Stimulated activated naive CD4-positive, alpha-beta T cell treated with Interleukin-2 at 50 U/mL for 16 hours (primary cell): ENCODE measurements around the gene PANK4.
"Not testable (repeated sequence)": the region's sequence is repeated elsewhere in the genome, so short reads cannot be mapped to it uniquely, and the experiment has no call there.

ENCODE experiments used
- DNase-seq: peaks from one replicate; lab custom pipeline; 2025; lab: John Stamatoyannopoulos, UW

PANK4 gene

DNA sequence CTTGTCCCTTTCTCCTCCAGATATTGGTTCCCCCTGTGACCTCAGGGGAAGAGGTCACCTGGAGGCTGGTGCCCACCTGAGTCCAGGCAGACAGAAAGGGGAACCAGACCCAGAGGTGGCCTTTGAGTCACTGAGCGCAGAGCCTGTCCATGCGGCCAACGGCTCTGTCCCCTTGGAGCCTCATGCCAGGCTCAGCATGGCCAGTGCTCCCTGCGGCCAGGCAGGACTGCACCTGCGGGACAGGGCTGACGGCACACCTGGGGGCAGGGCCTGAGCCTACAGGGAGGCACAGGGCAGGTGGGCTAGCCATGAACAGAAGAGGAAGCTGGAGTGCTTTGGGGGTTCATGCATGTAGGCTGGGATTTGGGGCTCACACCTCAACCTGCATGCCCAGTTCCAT is 32.5 kb upstream of the PANK4 start:
- DNase-seq, result no peak

DNA sequence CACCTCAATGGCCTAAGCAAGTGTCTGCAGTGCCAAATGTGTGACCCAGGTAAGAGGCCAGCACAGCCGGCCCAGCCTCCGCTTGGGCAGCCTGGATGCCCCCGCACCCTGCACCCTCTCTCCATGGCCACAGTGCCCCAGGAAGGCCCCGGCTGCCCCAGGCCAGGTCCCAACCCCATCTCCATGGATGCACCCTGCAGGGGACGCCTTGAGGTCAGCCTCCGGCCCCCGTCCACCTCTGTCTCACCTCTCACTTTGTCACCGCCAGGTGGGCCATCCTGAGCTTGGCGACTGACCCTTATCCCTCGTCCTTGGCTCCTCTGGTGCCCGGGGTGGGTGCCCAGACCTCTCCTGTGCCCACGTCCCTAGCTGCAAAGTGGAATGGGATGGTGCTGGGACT is 32.0 kb upstream of the PANK4 start:
- no peak for DNase-seq

DNA sequence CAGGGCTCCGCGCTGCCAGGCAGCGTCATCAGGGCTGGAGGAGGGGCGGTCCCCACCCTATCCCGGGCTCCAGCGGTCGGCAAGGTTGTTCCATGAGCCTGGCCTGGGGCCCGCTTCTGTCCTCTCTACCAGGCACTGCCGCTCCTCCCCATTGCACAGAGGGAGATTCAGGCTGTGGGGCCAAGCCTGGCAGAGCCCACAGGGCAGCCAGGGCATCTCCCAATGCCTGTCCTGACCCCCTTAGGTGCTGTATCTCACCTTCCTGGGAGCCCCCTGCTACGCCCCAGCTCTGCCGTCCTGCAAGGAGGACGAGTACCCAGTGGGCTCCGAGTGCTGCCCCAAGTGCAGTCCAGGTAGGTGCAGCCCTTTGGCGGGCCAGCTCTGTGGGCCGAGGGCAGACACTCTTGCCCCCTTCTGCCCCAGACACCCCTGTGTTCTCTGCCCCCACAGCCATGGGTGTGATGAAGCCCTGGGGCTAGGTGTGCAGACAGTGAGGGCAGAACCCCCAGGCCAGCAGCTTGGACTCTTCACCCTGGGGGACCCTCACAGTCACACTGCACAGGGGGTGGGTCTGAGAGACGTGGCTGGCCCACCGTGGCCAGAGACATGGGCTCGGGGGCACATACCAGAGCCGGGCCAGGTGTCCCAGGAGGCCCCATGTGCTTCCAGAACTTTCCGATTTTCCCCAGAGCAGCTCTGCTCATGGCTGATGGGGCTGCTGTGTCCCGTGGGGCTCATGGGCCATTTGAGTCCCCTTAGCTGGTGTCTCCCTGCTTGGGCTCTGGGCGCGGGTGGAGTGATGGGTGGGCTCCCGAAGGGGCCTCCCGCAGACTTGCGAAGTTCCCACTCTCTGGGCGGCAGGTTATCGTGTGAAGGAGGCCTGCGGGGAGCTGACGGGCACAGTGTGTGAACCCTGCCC is 31.3 kb upstream of the PANK4 start:
- no peak for DNase-seq

DNA sequence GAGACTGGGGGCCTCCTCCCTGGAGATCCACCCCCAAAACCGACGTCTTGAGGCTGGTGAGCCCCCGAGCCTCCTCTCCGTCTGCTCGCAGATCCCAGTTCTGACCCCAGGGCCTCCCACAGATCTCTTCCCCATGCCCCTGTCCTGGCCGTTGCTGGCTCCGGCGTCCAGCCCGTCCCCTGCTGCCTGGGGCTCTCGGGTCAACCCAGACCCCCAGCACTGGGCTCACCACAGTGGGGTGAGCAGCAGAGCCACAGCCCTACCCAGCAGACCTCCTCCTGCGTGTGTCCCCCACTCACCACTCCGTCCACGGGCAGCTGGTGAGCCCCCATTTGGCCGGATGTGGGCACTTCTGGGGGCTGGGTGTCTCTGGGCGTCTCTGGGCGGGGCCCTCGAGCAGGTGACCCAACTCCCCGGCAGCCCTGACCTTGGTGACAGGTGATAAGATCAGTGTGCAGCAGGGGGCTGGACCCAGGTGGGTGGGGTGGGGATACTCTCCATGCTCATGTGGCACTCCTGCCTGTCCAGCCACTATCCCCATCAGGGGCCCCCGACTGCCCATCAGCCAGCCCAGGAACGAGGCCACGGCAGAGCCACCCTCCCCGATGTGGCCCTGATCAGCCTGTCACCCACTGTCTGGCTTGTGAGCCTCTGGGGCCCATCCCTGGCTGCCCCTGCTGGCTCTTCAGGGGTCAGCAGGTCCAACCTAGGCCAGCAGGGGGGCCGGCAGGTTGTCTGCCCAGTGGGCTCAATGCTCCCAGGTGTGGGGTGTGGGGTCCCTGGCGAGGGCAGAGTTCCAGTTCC is 30.5 kb upstream of the PANK4 start:
- DNase-seq, result no peak

DNA sequence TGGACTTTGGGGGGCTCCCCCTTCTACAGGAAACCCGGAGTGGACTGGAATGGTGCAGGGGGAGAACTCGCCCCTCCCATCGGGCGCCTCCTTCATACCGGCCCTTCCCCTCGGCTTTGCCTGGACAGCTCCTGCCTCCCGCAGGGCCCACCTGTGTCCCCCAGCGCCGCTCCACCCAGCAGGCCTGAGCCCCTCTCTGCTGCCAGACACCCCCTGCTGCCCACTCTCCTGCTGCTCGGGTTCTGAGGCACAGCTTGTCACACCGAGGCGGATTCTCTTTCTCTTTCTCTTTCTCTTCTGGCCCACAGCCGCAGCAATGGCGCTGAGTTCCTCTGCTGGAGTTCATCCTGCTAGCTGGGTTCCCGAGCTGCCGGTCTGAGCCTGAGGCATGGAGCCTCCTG is 29.9 kb upstream of the PANK4 start, which contains the start of gene TNFRSF14:
TSS of gene TNFRSF14 (plus strand) at position 95 of the 401 bp plus-strand sequence. CDS start at position 389, 294 bp downstream.
- DNase-seq, result peak; percentile 72

DNA sequence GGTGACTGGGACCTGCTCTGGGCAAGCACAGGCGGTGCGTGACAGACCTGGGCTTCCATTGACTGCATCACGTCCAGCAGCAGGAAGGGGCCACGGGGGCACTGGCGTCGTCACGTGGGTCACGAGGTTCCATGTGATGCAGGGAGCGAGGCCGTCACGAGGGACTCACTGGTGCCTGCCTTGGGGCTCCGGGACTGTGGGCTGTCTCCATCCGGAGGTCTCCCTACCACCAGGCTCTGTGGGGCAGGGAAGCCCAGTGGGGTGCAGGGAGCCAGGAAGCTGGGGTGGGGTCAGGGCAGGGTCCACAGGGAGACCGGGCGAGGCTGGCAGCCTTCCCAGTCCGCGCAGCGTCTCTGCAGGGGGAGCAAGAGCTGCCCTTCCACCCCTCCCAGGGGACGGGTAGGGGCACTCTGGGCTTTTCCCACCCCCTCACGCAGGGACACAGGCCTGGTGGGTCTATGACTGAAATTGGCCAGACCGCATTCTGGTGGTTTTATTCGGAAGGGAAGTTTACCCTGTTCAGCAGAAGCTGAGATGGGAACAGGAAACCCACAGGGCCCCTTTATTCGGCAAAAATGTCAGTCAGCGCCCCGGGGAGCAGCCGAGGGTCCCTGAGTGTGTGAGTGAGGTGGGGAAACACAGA is 29.4 kb upstream of the PANK4 start:
- DNase-seq, result peak; percentile 72

DNA sequence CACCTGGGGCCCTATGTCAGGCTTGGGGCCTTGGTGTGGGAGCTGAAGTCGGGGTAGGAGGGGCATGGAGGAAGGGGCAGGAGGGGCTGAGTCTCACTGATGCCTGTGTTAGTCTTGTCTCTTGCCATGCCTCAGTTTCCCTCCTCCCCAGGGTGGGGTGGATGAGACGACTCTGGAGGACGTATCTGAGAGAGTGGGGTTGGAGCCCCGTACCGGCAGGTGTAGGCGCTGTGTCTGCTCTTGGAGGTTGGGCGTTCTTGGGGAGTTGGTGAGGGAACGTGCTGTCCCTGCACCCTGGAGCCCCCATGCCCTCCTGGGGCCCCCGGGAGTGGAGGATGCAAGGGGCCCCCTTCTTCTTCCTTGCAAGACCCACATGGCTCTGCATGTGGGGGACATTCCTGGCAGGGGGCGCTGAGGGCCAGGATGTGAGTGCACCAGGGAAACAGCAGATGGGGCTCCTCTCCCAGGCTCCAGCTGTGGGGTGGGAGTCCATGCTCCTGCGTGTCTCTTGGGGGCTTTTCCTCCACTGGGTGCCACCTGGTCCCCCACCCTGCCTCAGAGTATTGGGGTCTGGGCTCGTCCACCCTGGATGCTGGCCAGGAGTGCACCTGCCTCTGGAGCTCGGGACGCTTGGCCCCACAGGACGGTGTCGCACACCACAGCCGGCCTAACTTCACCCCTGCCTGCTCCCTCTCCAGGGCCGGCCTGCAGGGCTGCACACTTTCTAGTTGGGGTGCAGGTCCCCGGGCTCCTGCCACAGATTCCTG is 28.4 kb upstream of the PANK4 start:
- DNase-seq, result peak; percentile 19

DNA sequence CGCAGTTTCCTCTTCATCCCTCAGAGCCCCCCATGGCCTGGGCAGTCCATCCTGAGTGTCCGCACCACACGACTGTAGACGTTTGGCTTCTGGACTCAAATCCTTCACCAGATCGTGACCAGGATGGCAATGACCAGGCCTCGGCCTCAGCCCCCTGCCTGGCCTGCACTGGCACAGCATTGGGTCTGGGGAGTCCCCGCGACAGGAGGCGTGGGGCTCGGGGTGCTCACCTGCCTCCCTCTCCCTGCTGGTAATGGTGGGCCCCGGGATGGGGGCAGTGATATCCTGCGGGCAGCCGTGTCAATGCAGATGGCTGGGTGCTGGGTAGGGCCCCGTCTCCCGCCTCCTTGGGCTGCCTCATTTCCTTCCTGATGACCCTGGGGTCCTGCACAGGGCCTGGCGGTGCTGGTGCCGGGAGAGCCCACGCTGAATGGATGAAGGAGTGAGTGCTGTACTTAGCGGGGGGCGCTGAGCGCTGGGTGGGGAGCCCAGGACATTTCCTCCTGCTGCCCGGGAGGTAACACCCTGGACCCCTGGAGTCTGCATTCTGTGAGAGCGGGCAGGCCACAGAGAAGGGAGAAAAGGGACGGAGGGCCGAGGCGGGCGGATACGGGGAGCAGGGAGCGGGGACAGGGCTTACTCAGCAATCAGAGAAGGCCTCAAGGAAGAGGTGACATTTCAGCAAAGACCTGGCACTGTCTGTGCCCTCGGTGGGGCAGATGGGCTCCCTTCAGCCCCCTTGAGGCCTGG is 27.6 kb upstream of the PANK4 start:
- no peak for DNase-seq

DNA sequence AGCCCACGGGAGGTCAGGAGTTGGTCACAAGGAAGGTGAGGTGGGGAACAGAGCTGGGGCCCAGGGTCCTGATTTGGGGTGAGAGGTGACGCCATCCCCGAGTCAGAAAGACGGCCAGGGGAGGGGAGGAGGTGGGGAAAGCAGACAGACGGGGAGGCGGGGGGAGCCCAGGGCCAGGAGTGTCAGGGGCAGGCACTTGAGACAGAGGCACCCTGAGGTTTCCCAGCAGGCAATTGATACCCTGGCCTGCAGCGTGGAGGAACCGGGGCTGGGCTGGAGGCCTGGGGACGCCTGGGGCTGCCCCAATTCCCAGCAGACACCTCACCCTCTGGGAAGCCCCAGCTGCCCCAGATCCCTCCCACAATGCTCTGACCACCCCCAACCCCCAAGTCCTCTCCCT is 26.7 kb upstream of the PANK4 start:
- DNase-seq, result not testable (repeated sequence)

DNA sequence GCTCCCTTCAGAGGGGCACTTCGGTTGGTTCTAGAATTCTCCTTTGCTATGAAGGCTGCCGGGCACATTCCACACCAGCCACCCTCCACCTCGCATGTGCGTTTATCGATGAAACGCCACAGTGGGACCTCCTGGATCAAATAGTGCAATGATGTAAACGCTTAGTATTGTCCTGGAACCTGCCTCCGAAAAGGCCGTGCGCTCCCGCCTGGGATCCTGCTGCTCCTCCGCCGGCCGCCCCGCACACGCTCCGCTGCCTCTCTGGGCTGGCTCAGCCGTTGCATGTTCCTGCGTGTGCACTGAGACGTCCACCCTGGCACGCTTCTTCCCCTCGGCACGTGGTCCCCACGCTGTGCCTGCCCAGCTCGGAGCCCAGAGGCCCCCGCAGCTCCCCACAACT is 25.8 kb upstream of the PANK4 start:
- no peak for DNase-seq

DNA sequence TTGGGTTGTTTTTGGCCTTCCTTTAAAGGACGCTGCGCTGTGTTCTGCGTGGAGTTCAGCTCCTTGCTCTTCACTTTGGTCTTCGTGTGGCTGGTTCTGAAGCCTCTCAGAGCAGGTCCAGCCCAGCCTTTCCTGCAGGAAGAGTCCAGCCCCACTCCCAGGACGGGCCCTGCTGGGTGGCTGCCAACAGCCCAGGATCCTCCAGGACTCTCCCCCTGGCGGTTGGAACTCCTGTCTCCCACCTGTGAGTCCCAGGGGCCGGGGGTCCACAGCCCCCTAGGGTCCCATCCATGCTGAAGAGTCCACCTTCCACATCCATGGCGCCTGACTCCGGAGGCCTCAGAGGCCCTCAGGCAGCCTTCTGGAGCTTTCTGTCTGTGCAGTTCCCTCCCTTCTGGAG is 25.1 kb upstream of the PANK4 start:
- DNase-seq, result not testable (repeated sequence)

DNA sequence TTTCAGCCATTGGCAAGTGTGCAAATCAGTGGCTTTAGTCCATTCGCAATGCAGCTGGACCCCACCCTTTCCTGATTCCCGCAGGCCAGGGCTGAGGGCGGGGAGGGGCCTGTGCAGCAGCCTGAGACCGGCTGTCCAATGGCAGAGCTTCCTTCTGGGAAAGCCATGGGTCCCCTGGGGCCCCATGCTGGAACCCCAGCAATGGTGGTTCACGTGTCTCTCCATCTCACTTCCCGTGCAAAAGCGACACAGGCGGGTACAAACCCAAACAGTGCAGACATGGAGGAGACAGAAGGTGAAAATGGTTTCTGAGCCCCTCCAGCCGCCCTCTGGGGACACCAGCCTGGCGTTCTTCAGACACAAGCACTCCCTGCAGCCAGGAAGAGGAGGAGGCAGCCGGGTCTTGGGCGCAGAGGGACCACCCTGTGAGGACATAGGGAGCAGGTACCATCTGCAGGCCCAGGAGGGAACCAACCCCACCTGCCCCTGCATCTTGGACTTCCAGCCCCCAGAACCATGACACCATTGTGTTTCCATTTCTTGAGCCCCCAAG is 24.0 kb upstream of the PANK4 start:
- DNase-seq, result not testable (repeated sequence)

DNA sequence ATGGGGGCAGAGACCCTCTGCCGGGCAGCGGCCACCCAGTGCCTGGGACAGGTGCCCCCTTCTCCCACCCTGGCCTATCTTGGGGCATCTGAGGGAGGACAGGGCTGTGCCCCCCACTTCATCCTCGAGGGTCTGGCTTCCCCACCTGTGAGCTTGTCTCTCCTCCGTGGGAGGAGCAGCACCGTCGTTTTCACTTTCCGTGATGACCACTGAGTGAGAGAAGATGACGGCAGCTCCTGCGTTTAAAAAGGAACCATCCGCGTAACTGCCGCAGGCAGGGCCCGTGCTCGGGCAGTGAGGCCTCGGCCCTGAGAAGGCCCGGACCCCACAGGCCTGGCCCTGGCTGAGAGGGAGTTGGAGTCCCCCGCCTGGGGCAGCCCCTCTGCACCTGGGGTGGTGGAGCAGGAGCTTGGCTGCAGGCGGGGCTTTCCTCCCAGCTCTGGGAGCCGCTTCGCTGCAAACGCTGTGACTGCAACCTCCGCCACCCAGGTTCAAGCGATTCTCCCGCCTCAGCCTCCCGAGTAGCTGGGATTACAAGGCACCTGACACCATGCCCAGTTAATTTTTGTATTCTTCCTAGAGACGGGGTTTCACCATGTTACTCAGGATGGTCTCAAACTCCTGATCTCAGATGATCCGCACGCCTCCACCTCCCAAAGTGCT is 23.1 kb upstream of the PANK4 start:
- not testable (repeated sequence) for DNase-seq

DNA sequence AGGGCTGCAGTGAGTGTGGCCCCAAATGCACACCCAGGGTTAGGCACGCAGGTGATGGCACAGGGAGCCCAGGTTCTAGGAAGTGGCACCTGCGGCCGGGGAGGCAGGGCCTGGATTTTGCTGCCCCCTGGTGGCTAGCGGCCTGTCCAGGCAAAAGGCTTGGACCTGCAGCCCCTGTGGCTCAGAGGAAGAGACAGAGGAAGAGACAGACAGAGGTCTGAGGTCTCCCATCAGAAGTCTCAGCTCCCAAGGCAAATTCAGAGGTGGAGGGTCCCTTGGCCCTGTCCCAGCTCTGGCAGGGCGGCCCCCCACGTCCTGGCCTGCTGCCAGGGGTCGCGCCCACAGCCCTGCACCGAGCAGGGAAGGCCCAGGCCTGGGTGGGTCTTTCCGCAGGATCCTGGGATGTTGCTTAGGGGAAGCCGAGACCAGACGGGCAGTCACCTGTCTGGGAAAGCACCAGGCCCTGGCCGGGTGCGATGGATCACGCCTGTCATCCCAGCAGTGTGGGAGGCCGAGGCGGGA is 21.7 kb upstream of the PANK4 start:
- DNase-seq, result peak; percentile 82

DNA sequence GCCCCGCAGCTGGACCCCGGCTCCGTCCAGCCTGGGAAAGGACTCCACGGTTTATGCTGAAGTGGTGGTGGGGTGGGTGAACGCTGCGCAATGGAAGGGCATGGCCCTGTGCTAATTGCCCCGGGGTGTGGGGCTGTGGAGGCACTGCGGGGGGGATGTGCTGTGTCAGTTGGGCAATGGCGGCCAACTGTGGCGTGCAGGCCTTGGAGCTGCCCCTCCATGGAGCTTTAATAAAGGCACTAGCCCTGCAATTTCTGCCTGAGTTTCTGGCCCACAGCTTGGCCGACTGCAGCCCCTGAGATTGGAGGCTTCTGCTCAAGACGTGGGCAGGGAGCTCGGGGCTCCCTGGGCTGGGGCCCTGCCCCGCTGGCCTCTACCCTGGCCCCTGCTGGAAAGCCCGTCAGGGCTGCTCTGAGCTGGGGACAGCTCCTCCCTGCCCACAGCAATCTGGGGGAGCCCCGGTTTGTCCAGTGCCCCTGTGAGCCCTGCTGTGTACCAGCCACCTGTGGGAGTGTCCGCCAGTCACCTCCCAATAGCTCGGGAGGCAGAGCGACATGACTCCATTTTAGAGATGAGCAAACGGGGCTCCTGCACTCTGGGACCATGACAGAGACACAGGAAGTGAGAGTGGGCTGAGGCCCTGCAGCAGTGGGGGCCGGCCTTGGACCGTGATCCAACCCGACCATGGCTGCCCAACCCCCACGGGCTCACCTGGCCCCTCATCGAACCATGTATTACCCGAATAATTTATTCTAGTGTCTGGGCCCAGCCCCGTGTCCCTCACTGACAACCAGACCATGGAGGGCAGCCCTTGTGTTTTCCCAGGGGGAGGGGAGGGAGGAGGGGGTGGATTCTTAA is 21.0 kb upstream of the PANK4 start:
- peak; percentile 53 for DNase-seq

DNA sequence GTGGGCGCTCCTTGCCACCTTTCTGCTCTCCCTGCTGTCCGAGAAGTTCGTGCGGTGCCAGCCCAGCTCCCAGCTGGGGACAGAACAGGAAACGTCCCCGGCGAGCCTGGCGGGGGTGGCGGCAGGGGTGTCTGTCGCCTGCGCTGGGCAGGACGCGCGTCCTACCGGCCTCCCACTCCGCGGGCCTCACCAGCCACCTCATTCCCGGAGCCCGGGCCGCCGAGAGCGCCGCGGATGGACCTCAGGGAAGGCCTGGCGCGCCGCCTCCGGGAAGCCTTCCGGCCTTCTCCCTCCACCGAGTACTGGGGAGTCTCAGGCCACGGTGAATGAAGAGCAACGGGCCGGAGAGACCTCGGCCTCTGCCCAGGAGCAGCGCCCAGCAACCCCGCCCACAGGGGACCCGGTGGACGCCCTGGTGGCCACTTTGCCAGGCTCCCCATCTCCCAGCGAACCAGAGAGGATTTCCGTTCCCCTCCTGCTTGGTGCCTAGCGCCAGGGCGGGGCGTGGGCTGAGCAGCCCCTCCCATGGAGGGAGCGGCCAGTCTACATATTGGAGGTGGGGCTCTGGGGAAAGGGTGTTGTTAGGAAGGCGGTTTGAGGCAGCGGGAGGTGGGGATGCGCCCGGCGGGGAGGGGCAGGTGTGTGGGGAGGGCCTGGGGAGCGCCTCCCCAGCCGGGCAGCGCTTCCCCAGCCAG is 20.3 kb upstream of the PANK4 start:
- peak; percentile 73 for DNase-seq

DNA sequence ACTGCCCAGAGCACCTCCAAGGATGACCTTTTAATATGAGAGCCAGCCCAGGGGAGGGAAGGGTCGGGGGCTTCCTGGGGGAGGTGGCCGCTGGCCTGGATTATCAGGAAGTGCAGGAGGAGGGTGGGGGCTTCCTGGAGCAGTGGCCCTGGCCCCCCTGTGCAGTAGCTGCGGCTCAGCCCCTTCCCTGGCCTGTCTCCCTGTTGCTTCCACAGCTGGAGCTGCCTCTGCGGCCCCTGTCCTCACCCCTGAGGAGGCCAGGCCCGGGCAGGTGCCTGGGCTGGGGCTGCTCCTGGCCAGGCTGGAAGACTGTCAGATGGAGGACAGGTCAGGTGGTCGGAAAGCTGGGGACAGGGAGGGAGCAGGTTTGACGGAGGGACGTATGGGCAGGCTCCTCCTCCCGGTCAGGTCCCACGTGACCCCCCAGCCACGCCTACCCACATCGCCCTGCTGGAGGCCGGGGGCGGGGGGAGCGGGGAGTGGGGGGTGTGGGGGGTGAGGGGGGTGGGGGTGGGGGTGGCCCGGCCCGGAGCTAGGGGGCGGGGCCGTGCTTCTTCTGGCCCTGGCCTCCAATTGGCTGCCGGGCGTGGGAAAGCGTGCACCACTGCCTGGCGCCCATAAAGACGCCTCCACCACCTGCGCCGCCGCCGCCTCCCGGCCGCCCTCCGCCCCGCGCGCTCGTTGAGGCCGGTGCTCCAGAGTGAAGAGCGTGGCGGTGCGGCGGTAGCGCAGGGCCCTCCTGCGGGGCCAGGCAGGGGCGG is 19.5 kb upstream of the PANK4 start:
- peak; percentile 85 for DNase-seq
